BE2C (cell line): ENCODE measurements around the gene ODC1.
"Not testable (repeated sequence)": the region's sequence is repeated elsewhere in the genome, so short reads cannot be mapped to it uniquely, and the experiment has no call there.

Experiments
- DNase-seq: peaks from one replicate; pipeline ENCODE4 v3.0.0-alpha.2; 2020
- H3K27me3 ChIP-seq: fragments of 250-450 bp; sonication (Bioruptor Pico); 2 replicates; pipeline ENCODE4 v1.5.1; 2020; ENCODE audit warnings: mild to moderate bottlenecking
- H3K36me3 ChIP-seq: fragments of 250-450 bp; sonication (Bioruptor Pico); 2 replicates; pipeline ENCODE4 v1.5.1; 2020; ENCODE audit warnings: mild to moderate bottlenecking
- H3K4me1 ChIP-seq: fragments of 250-450 bp; sonication (Bioruptor Pico); 2 replicates; pipeline ENCODE4 v1.5.1; 2020
- H3K4me3 ChIP-seq: 2 replicates; pipeline ENCODE4 v1.5.1; 2011; ENCODE audit warnings: low read depth, low read length
- H3K9me3 ChIP-seq: fragments of 250-450 bp; sonication (Bioruptor Pico); 2 replicates; pipeline ENCODE4 v1.5.1; 2020
- CTCF ChIP-seq: IDR thresholded peaks from 2 replicates; pipeline ENCODE4 v1.5.1; 2012; ENCODE audit warnings: mild to moderate bottlenecking, low read depth, low read length

ODC1 gene

GRCh38 chr2:10462178-10463083, 14.3 kb upstream of the ODC1 start:
- H3K4me1 ChIP-seq: no peaks in the 10 kb centered on the region
- H3K4me3 ChIP-seq: no peak overlapping the region
- no peaks in the 10 kb centered on the region for H3K27me3 ChIP-seq
- H3K36me3 ChIP-seq: no peaks in the 10 kb centered on the region
- no peaks in the 10 kb centered on the region for H3K9me3 ChIP-seq
- no peak for TF ChIP-seq CTCF
- DNase-seq: no peak

- no peak overlapping the region for H3K4me3 ChIP-seq
- H3K36me3 ChIP-seq: no peaks in the 10 kb centered on the region
- no peak for DNase-seq
- no peaks in the 10 kb centered on the region for H3K9me3 ChIP-seq
- H3K27me3 ChIP-seq: no peaks in the 10 kb centered on the region
- no peaks in the 10 kb centered on the region for H3K4me1 ChIP-seq
- no peak for TF ChIP-seq CTCF
These were observed 12.3 kb upstream of the ODC1 start for GRCh38 chr2:10460366-10460796.

GRCh38 chr2:10457846-10458598, 9.9 kb upstream of the ODC1 start:
- H3K4me1 ChIP-seq: no peaks in the 10 kb centered on the region
- TF ChIP-seq CTCF: no peak
- H3K4me3 ChIP-seq: no peak overlapping the region
- no peak for DNase-seq
- no peaks in the 10 kb centered on the region for H3K9me3 ChIP-seq
- H3K36me3 ChIP-seq: no peaks in the 10 kb centered on the region
- H3K27me3 ChIP-seq: no peaks in the 10 kb centered on the region

GRCh38 chr2:10457195-10457594, 9.1 kb upstream of the ODC1 start:
- not testable (repeated sequence) for H3K9me3 ChIP-seq, H3K36me3 ChIP-seq, H3K4me1 ChIP-seq, H3K4me3 ChIP-seq, H3K27me3 ChIP-seq, DNase-seq

- peaks cover 5% of the 10 kb centered on the region; the same call in 1 of the 2 replicates for H3K4me1 ChIP-seq
- H3K36me3 ChIP-seq: no peaks in the 10 kb centered on the region
- no peak overlapping the region for H3K4me3 ChIP-seq
- no peaks in the 10 kb centered on the region for H3K9me3 ChIP-seq
- no peak for DNase-seq
- no peaks in the 10 kb centered on the region for H3K27me3 ChIP-seq
- TF ChIP-seq CTCF: no peak
These were observed 6.4 kb upstream of the ODC1 start for GRCh38 chr2:10454505-10454904.

GRCh38 chr2:10453905-10454298, 5.8 kb upstream of the ODC1 start:
- no peak for TF ChIP-seq CTCF
- no peak overlapping the region for H3K4me3 ChIP-seq
- H3K27me3 ChIP-seq: no peaks in the 10 kb centered on the region
- H3K4me1 ChIP-seq: peaks cover 6% of the 10 kb centered on the region
- H3K36me3 ChIP-seq: no peaks in the 10 kb centered on the region
- H3K9me3 ChIP-seq: 0 out of 2 replicates have a peak, but pooled peaks cover 2% of the 10 kb centered on the region
- DNase-seq: no peak
